GM13977 (cell line): ENCODE measurements around the gene ENO2.

ENCODE experiments used
- DNase-seq: peaks from one replicate; pipeline ENCODE4 v3.0.0; 2012; ENCODE audit warnings: low spot score
- in situ Hi-C: fragments of 300-500 bp; cut with MboI; formaldehyde crosslinking; loops from one replicate; pipeline ENCODE4 v1.12.0; 2022; ENCODE audit warnings: low sequenced_read_pairs, low pct_unique_long_range_greater_than_20kb, mixed read lengths, inconsistent platforms; ENCODE audit not compliant: unreplicated experiment
- TF ChIP-seq, protein P1 (sequence below): IDR thresholded peaks from 2 replicates; pipeline ENCODE4 v1.5.1; 2012; ENCODE audit warnings: mild to moderate bottlenecking, control low read depth; ENCODE audit not compliant: insufficient read depth; ENCODE audit errors: extremely low read depth, missing control alignments

Gene ENO2

DNA sequence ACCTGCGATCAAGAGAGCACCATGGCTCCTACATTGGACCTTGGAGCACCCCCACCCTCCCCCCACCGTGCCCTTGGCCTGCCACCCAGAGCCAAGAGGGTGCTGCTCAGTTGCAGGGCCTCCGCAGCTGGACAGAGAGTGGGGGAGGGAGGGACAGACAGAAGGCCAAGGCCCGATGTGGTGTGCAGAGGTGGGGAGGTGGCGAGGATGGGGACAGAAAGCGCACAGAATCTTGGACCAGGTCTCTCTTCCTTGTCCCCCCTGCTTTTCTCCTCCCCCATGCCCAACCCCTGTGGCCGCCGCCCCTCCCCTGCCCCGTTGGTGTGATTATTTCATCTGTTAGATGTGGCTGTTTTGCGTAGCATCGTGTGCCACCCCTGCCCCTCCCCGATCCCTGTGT is 27.4 kb downstream of the ENO2 start:
- in situ Hi-C loops, result loop anchor here (25.0 kb wide), 1 partner anchor 171 kb away; the partner anchor contains the start of gene C1RL
- TF ChIP-seq, protein P1, sequence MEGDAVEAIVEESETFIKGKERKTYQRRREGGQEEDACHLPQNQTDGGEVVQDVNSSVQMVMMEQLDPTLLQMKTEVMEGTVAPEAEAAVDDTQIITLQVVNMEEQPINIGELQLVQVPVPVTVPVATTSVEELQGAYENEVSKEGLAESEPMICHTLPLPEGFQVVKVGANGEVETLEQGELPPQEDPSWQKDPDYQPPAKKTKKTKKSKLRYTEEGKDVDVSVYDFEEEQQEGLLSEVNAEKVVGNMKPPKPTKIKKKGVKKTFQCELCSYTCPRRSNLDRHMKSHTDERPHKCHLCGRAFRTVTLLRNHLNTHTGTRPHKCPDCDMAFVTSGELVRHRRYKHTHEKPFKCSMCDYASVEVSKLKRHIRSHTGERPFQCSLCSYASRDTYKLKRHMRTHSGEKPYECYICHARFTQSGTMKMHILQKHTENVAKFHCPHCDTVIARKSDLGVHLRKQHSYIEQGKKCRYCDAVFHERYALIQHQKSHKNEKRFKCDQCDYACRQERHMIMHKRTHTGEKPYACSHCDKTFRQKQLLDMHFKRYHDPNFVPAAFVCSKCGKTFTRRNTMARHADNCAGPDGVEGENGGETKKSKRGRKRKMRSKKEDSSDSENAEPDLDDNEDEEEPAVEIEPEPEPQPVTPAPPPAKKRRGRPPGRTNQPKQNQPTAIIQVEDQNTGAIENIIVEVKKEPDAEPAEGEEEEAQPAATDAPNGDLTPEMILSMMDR, result no peak
- DNase-seq, result no peak

DNA sequence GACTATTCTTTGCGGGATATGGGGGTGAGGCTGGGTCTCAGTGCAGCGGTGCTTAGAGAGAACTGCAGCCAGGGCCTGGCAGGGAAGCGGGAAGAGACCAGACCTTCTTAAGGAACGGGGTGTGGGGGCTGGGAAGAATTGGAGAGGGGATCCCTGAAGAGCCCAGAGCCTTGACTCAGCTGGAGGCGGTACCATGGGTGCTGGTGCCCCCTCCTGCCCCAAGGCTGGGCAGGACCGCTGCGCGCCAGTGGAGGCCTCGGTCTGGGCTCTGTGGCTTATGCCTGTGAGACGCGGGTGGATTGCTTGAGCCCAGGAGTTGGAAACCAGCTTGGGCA is 27.9 kb downstream of the ENO2 start:
- in situ Hi-C loops, result loop anchor here (25.0 kb wide), 1 partner anchor 170 kb away; the partner anchor contains the start of gene C1RL
- TF ChIP-seq, protein P1, result no peak

DNA sequence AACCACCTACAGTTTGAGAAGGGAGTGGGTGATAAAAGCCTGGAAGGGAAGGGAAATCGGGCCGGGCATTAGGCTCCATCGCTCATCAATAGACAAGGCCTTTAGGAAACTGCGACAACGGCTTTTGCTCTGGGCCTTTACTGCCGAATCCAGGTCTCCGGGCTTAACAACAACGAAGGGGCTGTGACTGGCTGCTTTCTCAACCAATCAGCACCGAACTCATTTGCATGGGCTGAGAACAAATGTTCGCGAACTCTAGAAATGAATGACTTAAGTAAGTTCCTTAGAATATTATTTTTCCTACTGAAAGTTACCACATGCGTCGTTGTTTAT is 29.0 kb downstream of the ENO2 start:
- in situ Hi-C loops, result loop anchor here (25.0 kb wide), 1 partner anchor 169 kb away; the partner anchor contains the start of gene C1RL
- TF ChIP-seq, protein P1, result no peak

More for the DNA sequence above, 27.9 kb downstream of the ENO2 start:
- DNase-seq, result no peak

DNA sequence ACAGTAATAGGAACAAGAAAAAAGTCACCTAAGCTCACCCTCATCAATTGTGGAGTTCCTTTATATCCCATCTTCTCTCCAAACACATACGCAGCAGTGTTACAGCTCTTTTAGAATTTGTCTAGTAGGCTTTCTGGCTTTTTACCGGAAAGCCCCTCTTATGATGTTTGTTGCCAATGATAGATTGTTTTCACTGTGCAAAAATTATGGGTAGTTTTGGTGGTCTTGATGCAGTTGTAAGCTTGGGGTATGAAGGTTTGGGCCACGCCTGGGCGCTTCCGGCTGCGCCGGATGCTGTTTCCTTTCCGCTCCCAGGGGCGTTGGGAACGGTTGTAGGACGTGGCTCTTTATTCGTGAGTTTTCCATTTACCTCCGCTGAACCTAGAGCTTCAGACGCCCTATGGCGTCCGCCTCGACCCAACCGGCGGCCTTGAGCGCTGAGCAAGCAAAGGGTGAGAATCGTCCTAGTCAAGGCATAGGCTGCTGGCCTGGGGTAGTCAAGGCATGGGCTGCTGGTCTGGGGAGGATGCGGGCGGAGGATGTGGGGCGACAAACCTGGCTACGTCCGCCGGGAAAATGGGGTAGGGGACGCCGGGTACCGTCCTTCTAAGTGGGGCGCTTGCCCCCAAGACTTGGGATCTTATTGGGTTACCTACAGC is 29.5 kb downstream of the ENO2 start, which contains the start of the genes C12orf57 and RNU7-1:
TSS of gene C12orf57 (plus strand) at position 301 of the 659 bp plus-strand sequence. CDS start at position 401, 100 bp downstream.
TSS of gene RNU7-1 (plus strand) at position 95 of the 659 bp plus-strand sequence.
- peak; percentile 79 for DNase-seq
- in situ Hi-C loops, result loop anchor here (25.0 kb wide), 1 partner anchor 168 kb away; the partner anchor contains the start of gene C1RL
- TF ChIP-seq, protein P1, result no peak

More for the DNA sequence above, 29.0 kb downstream of the ENO2 start:
- peak; percentile 95 for DNase-seq

DNA sequence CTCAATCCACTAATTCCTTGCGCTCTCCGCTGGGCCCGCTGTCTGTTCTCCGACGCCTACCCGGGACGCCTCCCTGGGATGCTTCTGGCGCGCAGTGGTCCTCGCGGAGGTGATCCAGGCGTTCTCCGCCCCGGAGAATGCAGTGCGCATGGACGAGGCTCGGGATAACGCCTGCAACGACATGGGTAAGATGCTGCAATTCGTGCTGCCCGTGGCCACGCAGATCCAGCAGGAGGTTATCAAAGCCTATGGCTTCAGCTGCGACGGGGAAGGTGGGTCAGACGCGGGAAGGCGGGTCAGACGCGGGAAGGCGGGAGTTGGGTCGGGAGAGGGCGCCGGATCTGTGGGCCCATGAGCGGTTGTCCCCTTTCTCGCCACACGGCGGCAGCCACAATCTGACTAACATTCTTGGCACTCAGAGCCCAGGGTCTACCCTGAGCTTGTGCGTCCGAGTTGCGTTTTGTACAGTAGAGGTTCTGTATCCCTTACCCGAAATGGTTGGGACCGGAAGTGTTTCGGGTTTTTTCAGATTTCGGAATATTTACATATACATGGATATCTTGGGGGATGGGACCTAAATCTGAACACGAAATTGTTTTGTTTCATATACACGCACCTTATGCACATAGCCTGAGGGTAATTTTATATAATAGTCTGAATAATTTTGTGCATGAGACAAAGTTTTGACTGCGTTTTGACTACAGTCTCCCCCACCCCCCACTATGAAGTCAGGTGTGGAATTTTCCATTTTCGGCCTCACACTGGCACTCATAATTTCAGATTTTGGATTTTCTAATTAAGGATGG is 30.2 kb downstream of the ENO2 start:
- in situ Hi-C loops, result loop anchor here (25.0 kb wide), 1 partner anchor 168 kb away; the partner anchor contains the start of gene C1RL
- DNase-seq, result peak; percentile 86
- TF ChIP-seq, protein P1, result peak; percentile 97

DNA sequence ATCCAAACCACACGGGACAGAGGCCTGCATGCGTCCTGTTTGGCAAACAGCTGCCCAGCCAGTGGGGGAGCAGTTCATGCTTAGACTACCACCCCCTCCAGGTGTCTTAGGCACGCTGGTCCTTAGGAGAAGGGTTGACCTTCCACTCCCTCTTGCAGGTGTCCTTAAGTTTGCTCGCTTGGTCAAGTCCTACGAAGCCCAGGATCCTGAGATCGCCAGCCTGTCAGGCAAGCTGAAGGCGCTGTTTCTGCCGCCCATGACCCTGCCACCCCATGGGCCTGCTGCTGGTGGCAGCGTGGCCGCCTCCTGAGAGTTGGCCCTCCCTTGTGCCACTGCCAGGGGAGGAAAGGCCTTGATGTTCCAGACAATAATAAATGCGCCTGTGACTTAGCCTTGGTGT is 31.2 kb downstream of the ENO2 start:
- no peak for DNase-seq
- TF ChIP-seq, protein P1, result no peak
- in situ Hi-C loops, result loop anchor here (25.0 kb wide), 1 partner anchor 167 kb away; the partner anchor contains the start of gene C1RL
